Measurements from ENCODE around the gene ANXA1. TPM values are rescaled to one million over a fixed set of nuclear protein-coding genes. Genes with fewer than 3 reads are reported as not detected.

The ANXA1 gene
- total RNA-seq, 2 experiments from 2014 or later: 26.0 to 30.9 TPM

GRCh38 chr9:73166468-73166867 lies 14.8 kb downstream of the ANXA1 start:
- CTCF ChIA-PET: interaction anchor here (0.8 to 1.5 kb wide), 4 partner anchors 9 to 60 kb away, joined by 3 to 4 read pairs (median 4); no protein-coding TSS in a partner anchor
- DNase-seq (no peak), ATAC-seq (no peak)
- Mint-ChIP-seq H3K36me3 (ENCODE audit: low read depth) (peaks cover 36% of the 10 kb centered on the region), H3K27me3 (no peaks in the 10 kb centered on the region), H3K4me1 (peaks cover 24% of the 10 kb centered on the region), H3K27ac (no peak overlapping the region), H3K4me3 (no peak overlapping the region), H3K9me3 (ENCODE audit: low read depth) (no peaks in the 10 kb centered on the region)
- intact Hi-C loops (cut with DNase I, micrococcal nuclease): no loop called here
- POLR2A ChIA-PET: no interaction called here

GRCh38 chr9:73167614-73168013 lies 15.9 kb downstream of the ANXA1 start:
- Mint-ChIP-seq H3K4me1 (peaks cover 21% of the 10 kb centered on the region), H3K9me3 (ENCODE audit: low read depth) (no peaks in the 10 kb centered on the region), H3K27me3 (no peaks in the 10 kb centered on the region), H3K36me3 (ENCODE audit: low read depth) (peaks cover 33% of the 10 kb centered on the region), H3K4me3 (peak overlapping the region; percentile 18), H3K27ac (peak overlapping the region; percentile 55)
- no peak for DNase-seq
- ATAC-seq: peak; percentile 60
- intact Hi-C loops (cut with DNase I, micrococcal nuclease): no loop called here
- CTCF ChIA-PET: interaction anchor here (1.5 kb wide), 1 partner anchor 60 kb away, joined by 4 read pairs; no protein-coding TSS in a partner anchor
- POLR2A ChIA-PET: no interaction called here

- DNase-seq (no peak), ATAC-seq (no peak)
- intact Hi-C loops (cut with DNase I, micrococcal nuclease): no loop called here
- Mint-ChIP-seq H3K9me3 (ENCODE audit: low read depth) (no peaks in the 10 kb centered on the region), H3K27ac (peak overlapping the region; percentile 42), H3K4me1 (peaks cover 14% of the 10 kb centered on the region), H3K4me3 (no peak overlapping the region), H3K36me3 (ENCODE audit: low read depth) (peaks cover 28% of the 10 kb centered on the region), H3K27me3 (no peaks in the 10 kb centered on the region)
- CTCF ChIA-PET: no interaction called here
- POLR2A ChIA-PET: no interaction called here
Measured at GRCh38 chr9:73168298-73168934, 16.8 kb downstream of the ANXA1 start.

DNA sequence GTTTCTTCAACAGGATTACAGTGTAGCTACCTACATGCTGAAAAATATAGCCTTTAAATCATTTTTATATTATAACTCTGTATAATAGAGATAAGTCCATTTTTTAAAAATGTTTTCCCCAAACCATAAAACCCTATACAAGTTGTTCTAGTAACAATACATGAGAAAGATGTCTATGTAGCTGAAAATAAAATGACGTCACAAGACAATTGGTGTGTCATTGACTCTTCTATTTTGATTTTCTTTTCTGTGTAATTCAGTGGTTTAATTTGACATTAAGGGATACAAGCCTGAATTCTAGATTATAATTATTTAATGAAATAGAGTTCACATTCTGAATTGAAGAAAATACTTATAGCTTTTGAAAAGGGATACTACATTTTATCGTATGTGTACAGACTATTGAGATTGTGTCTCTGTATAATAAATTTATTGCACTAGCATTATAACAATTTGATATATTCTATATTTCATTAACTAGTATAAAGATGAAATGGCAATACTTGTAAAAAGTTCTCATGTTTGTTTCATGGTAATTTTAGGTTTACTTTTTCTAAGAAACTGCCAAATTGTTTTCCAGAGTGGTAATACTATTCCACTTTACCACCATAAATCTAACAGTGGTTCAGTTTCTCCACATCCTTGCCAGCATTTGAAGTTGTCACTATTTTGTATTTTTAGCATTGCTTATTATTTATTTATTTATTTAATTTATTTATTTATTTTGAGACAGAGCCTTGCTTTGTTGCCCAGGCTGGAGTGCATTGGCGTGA lies 18.7 kb downstream of the ANXA1 start:
- no peak for DNase-seq
- Mint-ChIP-seq H3K27ac (no peak overlapping the region), H3K4me3 (no peak overlapping the region), H3K4me1 (peaks cover 12% of the 10 kb centered on the region), H3K27me3 (no peaks in the 10 kb centered on the region), H3K36me3 (ENCODE audit: low read depth) (peaks cover 17% of the 10 kb centered on the region), H3K9me3 (ENCODE audit: low read depth) (no peaks in the 10 kb centered on the region)
- no peak for ATAC-seq
- ChIA-PET POLR2A (interaction anchor here (0.7 kb wide), 1 partner anchor 156 kb away, joined by 4 read pairs; no protein-coding TSS in a partner anchor), CTCF (interaction anchor here (1.0 to 4.1 kb wide), 5 partner anchors 10 to 63 kb away, joined by 3 to 12 read pairs (median 4); no protein-coding TSS in a partner anchor)
- intact Hi-C loops (cut with DNase I, micrococcal nuclease): no loop called here

GRCh38 chr9:73172901-73173215 lies 21.2 kb downstream of the ANXA1 start:
- intact Hi-C loops (cut with DNase I, micrococcal nuclease): no loop called here
- H3K27me3 Mint-ChIP-seq: no peaks in the 10 kb centered on the region
- ChIA-PET CTCF (interaction anchor here (1.0 to 4.1 kb wide), 6 partner anchors 15 to 65 kb away, joined by 3 to 12 read pairs (median 4); no protein-coding TSS in a partner anchor), POLR2A (interaction anchor here (0.6 kb wide), 1 partner anchor 71 kb away, joined by 12 read pairs; no protein-coding TSS in a partner anchor)
- ATAC-seq: no peak
- H3K27ac Mint-ChIP-seq: no peak overlapping the region
- H3K4me3 Mint-ChIP-seq: no peak overlapping the region
- peaks cover 10% of the 10 kb centered on the region for H3K36me3 Mint-ChIP-seq (ENCODE audit: low read depth)
- no peaks in the 10 kb centered on the region for H3K9me3 Mint-ChIP-seq (ENCODE audit: low read depth)
- no peak for DNase-seq
- peaks cover 11% of the 10 kb centered on the region for H3K4me1 Mint-ChIP-seq

DNA sequence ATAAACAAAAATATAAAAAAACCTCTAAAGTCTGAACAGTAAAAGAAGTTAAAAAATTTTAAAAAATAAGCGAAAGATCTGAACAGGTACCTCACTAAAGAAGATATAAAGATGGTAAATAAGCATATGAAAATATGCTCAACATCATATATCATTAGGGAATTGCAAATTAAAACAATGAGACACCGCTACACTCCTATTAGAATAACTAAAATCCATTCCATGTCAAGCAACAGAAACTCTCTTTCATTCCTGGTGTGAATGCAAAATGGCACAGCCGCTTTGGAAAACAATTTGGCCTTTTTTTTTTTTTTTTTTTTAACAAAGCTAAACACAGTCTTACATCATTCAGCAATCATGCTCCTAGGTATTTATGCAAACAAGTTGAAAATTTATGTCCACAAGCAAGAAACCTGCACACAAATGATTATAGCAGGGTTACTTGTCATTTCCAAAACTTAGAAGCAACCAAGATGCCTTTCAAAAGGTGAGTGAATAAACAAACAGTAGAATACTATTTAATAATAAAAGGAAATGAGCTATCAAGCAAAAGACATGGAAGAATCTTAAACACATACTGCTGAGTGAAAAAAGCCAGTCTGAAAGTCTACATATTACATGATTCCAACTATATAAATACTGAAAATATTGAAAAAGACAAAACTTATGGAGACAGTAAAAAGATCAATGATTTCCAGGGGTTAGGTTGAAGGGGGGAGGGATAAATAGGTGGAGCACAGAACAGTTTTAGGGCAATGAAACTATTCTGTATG lies 22.1 kb downstream of the ANXA1 start:
- Mint-ChIP-seq H3K27ac (no peak overlapping the region), H3K9me3 (ENCODE audit: low read depth) (no peaks in the 10 kb centered on the region), H3K4me1 (peaks cover 10% of the 10 kb centered on the region), H3K27me3 (no peaks in the 10 kb centered on the region), H3K36me3 (ENCODE audit: low read depth) (peaks cover 4% of the 10 kb centered on the region), H3K4me3 (no peak overlapping the region)
- ATAC-seq (no peak), DNase-seq (no peak)
- CTCF ChIA-PET: interaction anchor here (0.6 to 4.1 kb wide), 4 partner anchors 28 to 66 kb away, joined by 3 to 12 read pairs (median 4); no protein-coding TSS in a partner anchor
- POLR2A ChIA-PET: no interaction called here
- intact Hi-C loops (cut with DNase I, micrococcal nuclease): no loop called here

DNA sequence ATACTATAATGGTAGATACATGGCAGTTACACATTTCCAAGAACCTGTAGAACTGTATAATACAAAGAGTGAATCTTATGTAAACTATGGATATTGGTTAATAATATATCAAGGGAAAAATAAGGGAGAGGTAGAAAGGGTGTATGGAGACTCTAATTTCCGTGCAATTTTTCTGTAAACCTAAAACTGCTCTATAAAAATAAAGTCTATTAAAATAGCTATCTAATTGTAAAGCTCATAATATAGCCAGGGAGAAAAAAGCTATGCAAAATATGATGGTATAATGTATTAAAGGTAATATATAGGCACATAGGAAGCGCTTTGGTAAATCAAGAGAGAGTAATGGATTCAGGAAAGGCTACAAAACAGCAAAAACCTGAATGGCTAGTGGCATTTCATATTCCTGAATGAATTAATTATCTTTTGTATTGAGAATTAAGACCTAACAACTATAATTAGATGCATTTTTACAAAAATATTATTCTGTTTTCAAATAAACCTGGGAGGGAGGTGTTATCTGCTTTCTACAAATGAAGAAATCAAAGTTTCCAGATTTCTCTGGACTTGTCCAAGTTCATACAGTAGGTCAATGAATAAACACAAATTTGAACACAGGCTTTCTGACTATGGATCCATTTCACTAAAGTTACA lies 22.8 kb downstream of the ANXA1 start:
- Mint-ChIP-seq H3K4me3 (no peak overlapping the region), H3K27me3 (no peaks in the 10 kb centered on the region), H3K36me3 (ENCODE audit: low read depth) (peaks cover 4% of the 10 kb centered on the region), H3K4me1 (peaks cover 12% of the 10 kb centered on the region), H3K9me3 (ENCODE audit: low read depth) (no peaks in the 10 kb centered on the region), H3K27ac (no peak overlapping the region)
- intact Hi-C loops (cut with DNase I, micrococcal nuclease): no loop called here
- ATAC-seq (no peak), DNase-seq (no peak)
- CTCF ChIA-PET: interaction anchor here (4.1 kb wide), 1 partner anchor 67 kb away, joined by 12 read pairs; no protein-coding TSS in a partner anchor
- POLR2A ChIA-PET: no interaction called here

- Mint-ChIP-seq H3K4me3 (no peak overlapping the region), H3K27ac (no peak overlapping the region), H3K27me3 (no peaks in the 10 kb centered on the region), H3K4me1 (peaks cover 15% of the 10 kb centered on the region), H3K36me3 (ENCODE audit: low read depth) (peaks cover 2% of the 10 kb centered on the region), H3K9me3 (ENCODE audit: low read depth) (no peaks in the 10 kb centered on the region)
- ChIA-PET CTCF (interaction anchor here (0.7 to 9.1 kb wide), 5 partner anchors 19 to 168 kb away, joined by 3 to 125 read pairs (median 5); no protein-coding TSS in a partner anchor), POLR2A (interaction anchor here (0.7 kb wide), 1 partner anchor 61 kb away, joined by 8 read pairs; no protein-coding TSS in a partner anchor)
- DNase-seq (no peak), ATAC-seq (no peak)
- intact Hi-C loops (cut with DNase I, micrococcal nuclease): no loop called here
Measured at GRCh38 chr9:73176450-73176875, 24.8 kb downstream of the ANXA1 start.

- Mint-ChIP-seq H3K27ac (no peak overlapping the region), H3K27me3 (no peaks in the 10 kb centered on the region), H3K9me3 (ENCODE audit: low read depth) (no peaks in the 10 kb centered on the region), H3K4me1 (peaks cover 15% of the 10 kb centered on the region), H3K36me3 (ENCODE audit: low read depth) (no peaks in the 10 kb centered on the region), H3K4me3 (no peak overlapping the region)
- ChIA-PET CTCF (interaction anchor here (0.7 to 9.1 kb wide), 3 partner anchors 17 to 99 kb away, joined by 3 to 125 read pairs (median 5); no protein-coding TSS in a partner anchor), POLR2A (no interaction called here)
- ATAC-seq: peak; percentile 55
- no peak for DNase-seq
- intact Hi-C loops (cut with DNase I, micrococcal nuclease): no loop called here
Measured at GRCh38 chr9:73178044-73178443, 26.4 kb downstream of the ANXA1 start.

DNA sequence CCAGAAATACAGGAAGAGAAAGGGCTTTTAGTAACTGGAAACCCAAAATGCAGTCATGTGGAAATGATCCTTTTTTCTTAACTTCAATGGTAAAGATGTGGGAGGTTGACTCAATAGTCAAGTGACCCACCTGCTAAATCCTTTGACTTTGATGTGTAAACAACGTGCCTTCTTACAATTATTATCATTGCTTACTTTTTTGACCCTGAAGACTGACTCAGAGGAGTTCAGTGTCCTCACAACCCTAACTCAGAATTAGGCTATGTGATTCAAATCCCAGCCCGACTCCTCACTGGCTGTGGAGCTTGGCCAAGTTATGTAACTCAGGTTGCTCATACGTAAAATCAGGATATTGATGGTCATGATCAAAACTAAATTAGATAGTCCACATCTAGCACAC lies 27.9 kb downstream of the ANXA1 start:
- no peak for ATAC-seq

More for the DNA sequence above, 27.9 kb downstream of the ANXA1 start:
- DNase-seq: no peak
- Mint-ChIP-seq H3K9me3 (ENCODE audit: low read depth) (no peaks in the 10 kb centered on the region), H3K27me3 (no peaks in the 10 kb centered on the region), H3K4me1 (peaks cover 17% of the 10 kb centered on the region), H3K36me3 (ENCODE audit: low read depth) (no peaks in the 10 kb centered on the region), H3K4me3 (no peak overlapping the region), H3K27ac (no peak overlapping the region)
- ChIA-PET POLR2A (no interaction called here), CTCF (interaction anchor here (1.2 to 9.1 kb wide), 2 partner anchors 69 to 73 kb away, joined by 4 to 125 read pairs; no protein-coding TSS in a partner anchor)
- intact Hi-C loops (cut with DNase I, micrococcal nuclease): no loop called here

Measured in activated CD4-positive, alpha-beta T cell treated with anti-CD3 and anti-CD28 coated beads for 36 hours (primary cell).